ENCODE measurements around the gene ZNF835.
A peak's percentile ranks its signal among the peaks of the same experiment; 100 is the strongest.
"Not testable (repeated sequence)": the region's sequence is repeated elsewhere in the genome, so short reads cannot be mapped to it uniquely, and the experiment has no call there.

Gene ZNF835

DNA sequence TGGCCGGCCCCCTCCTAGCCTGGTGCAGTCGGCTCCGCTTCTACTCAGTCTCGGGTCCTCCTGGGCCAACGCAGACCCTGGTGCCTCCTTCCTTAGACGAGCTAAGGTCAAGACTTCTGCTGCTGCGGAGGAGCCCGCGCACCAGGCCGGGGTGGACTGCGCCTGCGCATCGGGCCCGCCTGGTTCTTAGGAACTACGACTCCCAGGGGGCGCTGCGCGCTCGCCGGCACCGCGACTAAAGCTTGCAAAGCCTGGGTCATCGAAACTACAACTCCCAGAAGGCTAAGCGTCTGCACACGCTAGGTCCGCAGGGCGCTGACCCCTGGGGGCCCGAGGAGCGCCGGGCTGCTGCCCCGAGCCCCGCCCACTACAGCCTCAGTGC is at the start of gene ZNF835:
Gene ZNF835, minus strand, starts transcription at position 145 of the 382 bp plus-strand sequence. CDS start 6,559 bp downstream, outside the sequence.
- DNase-seq (ENCODE audit: low read depth in 1 of 2, low spot score in 1 of 2) = peak; percentile 50 to 67

DNA sequence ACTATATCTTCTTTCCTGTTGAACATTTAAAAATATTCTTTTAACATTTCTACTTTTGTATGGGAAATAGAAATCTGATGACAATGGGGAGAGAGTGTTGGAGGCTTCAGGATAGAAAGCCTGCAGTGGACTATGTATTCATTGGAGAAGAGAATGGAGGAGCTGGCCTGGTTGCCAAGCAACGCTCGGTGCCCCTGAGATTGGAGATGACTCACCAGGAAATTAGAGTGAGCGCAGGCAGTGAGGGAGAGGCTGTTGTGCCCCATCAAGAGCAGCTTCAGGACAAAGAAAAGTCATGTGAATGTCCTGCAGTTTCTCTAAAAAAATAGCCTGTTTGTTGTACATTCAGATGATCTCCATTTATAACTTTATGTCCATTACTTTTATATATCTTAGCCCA is 48.7 kb upstream of the ZNF835 start:
- DNase-seq (ENCODE audit: low read depth in 1 of 2, low spot score in 1 of 2) = no peak

DNA sequence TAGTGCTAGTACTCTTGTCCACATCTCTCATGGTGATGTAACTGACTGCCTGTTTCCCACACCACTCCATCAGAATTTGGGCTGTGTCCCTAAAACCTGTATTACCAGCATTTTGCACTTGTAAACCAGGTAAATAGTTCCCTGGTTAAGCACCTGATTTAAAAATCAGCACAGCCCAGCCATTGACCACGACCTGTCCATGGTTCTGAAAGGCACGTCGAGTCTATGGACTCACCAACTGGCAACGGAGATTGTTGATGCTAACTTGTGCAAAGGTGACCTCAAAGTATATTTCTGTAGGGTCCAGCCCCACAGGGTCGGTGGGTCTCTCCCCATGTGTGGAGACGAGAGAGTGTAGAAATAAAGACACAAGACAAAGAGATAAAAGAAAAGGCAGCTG is 46.7 kb upstream of the ZNF835 start:
- DNase-seq (ENCODE audit: low read depth in 1 of 2, low spot score in 1 of 2) = no peak

DNA sequence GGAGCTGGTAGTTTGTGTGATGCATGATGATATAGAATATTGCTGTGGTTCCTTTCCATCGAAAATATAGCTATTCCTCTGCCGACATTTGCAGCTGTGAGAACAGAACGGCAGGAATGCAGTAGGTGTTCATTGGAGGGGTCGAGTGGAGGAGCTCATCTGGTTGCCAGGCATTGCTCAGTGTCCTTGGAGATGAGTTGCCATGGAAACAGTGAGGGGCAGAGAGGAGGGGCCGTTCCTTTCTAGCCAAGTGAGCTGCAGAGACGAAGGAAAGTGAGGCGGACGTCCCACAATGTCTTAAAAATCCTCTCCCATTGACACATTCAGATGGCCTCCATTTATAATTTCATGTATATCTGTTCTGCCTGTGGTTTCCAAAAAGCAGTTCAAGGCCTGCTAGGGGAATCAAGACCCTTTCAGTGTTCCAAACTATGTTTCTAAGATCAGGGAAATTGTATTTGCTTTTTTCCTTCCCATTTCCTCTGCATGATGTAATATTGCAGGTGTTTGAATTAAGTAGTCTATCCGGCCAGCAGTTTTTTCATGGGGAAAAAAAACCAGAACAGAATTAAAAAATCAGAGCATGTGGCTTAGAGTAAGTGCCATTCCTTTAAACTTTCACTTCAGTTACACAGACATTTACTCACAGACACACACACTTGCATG is 41.2 kb upstream of the ZNF835 start:
- no peak for DNase-seq (ENCODE audit: low read depth in 1 of 2, low spot score in 1 of 2)

DNA sequence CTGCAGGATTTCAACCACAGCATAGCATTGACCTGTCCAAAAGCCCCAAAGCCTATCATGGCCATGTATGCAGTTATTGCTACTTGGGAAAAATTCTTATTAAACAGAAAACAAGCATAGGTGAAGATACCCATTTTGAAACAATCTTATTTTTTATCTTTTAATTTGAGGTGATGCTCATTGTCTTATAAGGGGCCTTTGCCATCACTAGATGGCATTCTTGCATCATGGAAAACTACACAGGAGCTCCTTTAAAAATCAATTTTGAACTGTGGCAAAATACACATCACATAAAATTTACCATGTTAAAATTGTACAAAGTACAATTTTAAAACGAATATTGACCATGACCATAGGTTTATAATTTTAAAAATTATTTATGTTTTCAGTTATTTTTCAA is 38.9 kb upstream of the ZNF835 start:
- DNase-seq (ENCODE audit: low read depth in 1 of 2, low spot score in 1 of 2) = no peak

DNA sequence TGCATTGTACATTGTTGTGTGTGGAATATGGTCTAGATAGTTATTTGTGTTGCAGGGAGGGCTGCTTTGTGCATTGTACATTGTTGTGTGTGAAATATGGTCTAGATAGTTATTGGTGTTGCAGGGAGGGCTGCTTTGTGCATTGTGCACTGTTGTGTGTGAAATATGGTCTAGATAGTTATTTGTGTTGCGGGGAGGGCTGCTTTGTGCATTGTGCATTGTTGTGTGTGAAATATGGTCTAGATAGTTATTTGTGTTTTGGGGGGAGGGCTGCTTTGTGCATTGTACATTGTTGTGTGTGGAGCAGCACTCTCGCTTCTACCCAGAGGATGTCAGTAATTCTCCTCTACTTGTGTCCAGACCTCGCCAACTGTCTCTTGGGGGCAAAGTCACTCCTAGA is 36.3 kb upstream of the ZNF835 start:
- DNase-seq (ENCODE audit: low read depth in 1 of 2, low spot score in 1 of 2) = no peak

DNA sequence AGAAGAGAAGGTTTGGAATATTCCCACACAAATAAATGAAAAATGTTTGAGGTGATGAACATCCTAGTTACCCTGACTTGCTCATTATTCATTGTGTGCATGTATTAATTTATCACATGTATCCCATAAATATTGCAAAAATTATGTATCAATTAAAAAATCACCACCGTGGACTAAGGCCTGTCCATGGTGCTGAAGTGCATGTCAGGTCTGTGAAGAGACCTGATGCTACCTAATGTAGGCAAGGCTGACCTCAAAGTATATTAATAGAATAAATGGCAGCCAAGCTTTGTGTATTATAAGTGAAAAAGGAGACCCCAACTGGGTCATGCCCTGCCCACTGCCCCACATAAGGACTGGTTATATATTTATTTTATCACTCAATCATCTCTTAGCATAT is 34.4 kb upstream of the ZNF835 start:
- DNase-seq (ENCODE audit: low read depth in 1 of 2, low spot score in 1 of 2) = no peak

DNA sequence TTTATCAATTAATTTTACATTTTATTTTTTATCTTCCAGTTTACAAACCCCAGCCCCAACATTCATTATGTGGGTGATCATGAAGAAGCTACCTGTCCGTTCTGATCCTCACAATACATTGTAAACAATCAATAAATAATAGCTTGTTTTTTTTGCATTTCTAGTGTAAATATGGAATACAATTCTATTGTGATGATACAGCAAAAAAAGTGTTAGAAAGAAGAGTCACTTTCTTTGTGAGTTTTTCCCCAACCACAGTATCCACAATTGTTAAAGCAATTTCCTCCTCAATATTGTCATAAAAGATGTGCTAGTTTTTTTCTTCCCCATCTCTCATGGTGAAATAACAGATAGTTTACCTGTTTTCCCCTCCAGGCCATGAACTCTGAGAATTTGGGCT is 30.3 kb upstream of the ZNF835 start:
- DNase-seq (ENCODE audit: low read depth in 1 of 2, low spot score in 1 of 2) = no peak

DNA sequence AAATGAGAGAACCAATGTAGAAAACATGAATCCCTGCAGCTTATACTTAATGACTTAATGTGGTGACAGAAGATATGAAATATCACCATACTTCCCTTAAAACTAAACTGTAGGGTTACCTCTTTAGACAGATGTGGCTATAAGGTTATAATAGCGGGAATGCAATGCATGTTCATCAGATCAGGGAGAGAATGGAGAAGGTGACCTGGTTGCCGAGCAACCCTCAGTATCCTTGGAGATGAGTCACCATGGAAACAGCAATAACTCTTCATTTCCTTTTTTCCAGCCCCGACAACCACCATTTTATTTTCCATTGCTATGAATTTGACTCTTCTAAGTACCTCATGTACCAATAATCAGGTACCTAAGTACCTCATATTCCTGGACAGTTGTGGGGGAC is 28.0 kb upstream of the ZNF835 start:
- no peak for DNase-seq (ENCODE audit: low read depth in 1 of 2, low spot score in 1 of 2)

DNA sequence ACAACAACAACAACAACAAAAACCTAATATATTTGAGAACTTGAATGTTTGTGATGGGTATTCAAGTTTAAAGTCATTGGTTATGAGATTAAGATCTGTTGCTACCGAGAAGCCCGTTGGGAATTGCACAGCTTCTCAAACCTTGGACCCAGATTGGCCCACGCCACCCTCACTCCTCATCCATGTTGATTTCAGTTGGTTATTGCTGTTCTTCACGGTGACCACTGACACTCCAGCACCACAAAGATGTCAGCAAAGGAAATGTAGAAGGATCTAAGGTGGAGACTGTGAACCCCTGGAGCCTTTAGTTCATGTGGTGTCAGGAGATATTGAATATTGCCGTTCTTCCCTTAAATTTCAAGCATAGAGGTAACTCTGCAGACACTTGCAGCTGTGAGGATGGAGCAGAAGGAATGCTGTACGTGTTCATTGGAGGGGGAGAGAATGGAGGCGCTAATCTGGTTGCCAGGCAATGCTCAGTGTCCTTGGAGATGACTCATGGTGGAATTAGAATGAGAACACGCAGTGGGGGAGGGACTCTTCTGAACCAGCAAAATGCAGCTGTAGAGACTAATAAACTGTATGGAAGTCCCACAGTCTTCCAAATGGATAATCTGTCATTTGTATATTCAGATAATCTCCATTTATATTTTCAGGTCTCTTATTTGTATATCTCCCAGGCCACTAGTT is 20.8 kb upstream of the ZNF835 start:
- no peak for DNase-seq (ENCODE audit: low read depth in 1 of 2, low spot score in 1 of 2)

DNA sequence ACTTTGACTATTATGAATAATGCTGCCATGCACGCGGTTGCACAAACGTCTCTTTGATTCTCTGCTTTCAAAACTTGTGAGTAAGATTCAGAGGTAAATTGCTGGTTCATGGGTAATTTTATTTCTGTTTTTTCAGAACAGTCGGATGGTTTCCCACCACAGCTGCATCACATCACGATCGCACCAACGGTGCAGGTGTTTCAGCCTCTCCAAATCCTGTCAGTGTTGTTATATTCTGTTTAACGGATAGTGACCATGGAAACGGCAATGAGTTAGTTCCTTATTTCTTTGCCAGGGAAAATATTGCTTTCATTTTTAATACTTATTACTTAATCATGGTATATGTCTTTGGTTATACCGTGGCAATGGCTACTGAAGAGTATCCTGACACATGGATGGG is 19.1 kb upstream of the ZNF835 start:
- no peak for DNase-seq (ENCODE audit: low read depth in 1 of 2, low spot score in 1 of 2)

DNA sequence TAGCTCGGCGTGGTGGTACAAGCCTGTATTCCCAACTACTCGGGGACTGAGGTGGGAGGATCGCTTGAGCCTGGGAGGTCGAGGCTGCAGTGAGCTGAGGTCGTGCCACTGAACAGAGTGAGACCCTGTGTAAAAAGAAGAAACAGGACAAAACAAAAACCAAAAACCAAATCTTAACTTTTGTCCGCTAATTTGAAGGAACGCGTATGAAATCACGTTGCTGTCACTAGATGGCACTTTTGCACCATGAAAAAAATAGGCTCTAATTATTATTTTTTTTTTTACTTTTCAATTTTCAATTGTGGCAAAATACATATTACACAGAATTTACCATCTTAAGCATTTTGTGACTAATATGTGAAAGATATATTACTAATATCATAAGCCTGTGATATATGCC is 17.6 kb upstream of the ZNF835 start:
- DNase-seq (ENCODE audit: low read depth in 1 of 2, low spot score in 1 of 2) = no peak

DNA sequence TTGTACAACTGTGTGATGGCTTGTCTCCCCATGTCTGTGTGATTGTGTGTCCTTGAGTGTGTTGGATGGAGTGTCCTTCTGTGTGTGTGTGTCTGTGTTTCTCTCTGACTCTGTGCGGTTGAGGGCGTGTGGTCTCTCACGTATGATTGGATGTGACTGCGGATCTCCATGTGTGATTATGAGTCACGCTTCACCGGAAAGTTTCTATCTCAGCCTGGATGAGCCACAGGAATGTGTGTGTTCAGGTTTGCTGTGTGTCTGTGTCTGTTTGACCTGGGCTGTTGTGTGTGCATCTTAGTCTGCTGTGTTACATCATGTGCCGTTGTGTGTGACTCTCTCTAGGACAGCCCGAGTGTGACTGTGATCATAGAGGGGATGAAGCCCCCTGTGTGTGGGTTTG is 15.5 kb upstream of the ZNF835 start:
- DNase-seq (ENCODE audit: low read depth in 1 of 2, low spot score in 1 of 2) = no peak

DNA sequence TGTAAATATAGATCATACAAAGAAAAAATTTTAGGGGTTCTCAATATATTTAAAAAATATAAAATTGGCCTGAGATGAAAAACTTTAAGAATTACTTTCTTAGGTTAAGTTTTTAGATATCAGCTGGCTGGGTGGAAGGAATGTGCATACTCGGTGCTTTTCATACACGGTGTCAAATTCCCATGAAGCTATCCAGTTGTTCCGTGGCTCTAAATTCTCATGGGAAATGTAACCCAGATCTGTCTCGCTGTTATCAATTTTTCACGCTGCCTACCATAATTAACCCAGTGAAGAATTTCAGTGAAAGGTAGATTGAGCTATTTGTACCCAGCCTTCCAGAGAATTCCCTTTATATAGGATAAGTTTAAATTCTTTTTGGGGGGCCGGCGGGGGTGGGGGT is 11.6 kb upstream of the ZNF835 start:
- no peak for DNase-seq (ENCODE audit: low read depth in 1 of 2, low spot score in 1 of 2)

DNA sequence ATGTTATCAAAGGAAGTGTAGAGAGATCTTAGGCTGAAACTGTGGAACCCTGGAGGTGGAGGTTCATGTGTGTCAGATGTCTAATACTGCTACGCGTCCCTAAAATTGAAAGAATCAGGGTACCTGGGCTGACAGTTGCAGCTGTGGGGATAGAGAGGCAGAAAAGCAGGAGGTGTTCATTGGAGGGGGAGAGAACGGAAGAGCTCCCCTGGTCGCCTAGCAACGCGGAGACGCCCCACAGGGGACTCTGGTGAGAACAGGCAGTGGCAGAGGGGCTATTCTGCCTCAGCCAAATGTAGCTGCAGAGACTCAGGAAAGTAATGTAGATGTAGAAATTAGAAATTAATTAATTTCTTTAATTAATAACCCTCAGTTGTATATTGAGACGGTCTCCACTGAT is 10.1 kb upstream of the ZNF835 start:
- DNase-seq (ENCODE audit: low read depth in 1 of 2, low spot score in 1 of 2) = no peak

DNA sequence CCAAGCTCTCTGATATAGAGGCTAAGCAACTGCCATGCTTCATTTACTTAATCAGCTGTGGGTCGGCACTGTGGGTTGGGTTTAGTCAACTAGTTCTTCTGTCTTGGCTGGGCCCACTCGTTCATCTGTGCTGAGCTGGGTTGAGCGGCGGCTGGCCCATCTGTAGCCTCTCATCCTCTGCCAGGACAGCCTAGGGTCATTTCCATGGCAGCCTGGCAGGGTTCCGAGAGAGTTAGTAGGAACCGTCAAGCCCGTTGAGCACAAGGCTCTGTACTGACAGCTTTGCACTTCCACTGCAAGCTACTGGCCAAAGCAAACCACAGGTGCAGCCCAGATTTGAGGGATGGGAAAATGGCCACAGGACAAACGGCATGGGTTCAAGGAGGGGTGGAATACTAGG is 6.6 kb upstream of the ZNF835 start:
- no peak for DNase-seq (ENCODE audit: low read depth in 1 of 2, low spot score in 1 of 2)

DNA sequence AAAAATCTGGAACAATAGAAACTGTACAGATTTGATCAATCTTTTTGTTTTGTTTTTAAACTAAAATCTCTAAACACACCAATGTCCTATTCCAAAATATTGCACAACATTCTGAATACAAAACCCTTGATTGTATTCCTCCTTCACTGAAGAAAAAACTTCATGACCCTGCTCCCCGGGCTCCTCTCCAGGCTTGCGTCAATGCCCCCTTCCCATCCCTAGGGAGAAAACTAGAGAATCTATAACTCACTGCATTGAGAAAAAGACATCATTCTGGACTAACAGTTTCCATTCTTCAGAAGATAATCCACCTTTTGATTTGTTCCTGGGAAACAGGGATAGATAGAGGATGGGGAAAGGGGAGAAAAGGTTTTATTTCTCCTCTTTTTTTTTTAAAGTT is 1.1 kb upstream of the ZNF835 start:
- DNase-seq (ENCODE audit: low read depth in 1 of 2, low spot score in 1 of 2) = not testable (repeated sequence)

DNA sequence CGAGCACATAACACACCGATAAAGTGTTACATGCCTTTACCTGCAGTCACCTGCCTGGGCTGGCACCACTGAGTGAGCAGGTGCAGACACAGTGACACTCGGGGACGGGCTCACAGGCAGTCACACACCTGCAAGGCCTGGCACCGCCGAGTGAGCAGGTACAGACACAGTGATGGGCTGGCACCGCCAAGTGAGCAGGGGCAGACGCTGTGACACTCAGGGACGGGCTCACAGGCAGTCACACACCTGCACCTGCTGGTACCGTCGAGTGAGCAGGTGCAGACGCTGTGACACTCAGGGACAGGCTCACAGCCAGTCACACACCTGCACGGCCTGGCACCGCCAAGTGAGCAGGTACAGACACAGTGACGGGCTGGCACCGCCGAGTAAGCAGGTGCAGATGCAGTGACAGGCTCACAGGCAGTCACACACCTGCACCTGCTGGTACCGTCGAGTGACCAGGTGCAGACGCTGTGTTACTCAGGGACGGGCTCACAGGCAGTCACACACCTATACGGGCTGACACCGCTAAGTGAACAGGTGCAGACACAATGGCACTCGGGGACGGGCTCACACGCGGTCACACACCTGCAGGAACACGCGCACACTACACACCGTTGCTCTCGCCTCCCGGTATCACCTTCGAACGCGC is 470 bp downstream of the ZNF835 start:
- no peak for DNase-seq (ENCODE audit: low read depth in 1 of 2, low spot score in 1 of 2)

DNA sequence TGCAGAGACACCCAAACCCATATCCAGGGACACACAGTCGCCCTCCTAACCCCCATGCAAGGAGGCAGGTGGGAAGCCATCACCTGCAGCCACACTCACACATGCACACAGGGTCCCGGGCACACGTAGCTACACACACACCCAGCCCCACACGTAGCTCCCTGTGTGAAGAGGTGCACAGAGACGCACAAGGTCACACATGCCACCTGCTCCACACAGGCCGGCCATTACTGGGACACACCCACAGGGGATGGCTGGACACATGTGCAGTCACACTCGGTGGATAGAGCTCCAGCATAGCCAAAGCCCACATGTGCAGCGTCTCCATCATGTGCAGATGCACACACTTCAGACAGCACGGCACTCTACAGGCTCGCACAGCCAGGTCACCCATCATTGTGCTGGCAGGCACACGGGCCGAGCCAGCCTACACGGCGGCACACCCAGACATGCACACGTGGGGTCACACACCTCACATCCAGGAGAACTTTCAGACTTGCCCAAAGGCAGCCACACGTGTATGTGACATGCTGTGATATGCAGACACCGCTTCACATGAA is 1.1 kb downstream of the ZNF835 start:
- DNase-seq (ENCODE audit: low read depth in 1 of 2, low spot score in 1 of 2) = no peak

DNA sequence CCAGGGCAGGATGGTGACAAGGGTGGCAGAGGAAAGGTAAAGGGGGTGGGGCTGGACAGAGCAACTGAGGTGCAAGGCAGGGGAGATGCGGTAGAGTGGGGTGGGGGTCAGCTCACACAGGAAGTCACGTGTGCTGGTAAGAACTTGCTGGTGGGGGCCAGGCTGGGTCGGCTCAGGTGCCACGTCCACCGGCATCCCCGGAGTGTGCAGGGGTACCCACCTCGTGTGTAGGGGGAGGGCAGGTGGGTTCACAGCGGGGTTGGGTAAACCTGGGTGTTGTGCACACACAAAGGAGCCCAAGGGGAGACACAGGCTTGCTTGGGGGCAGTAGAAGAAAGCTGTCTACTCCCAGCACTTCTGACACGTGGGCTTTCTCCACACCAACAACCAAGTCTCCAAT is 2.9 kb downstream of the ZNF835 start:
- DNase-seq (ENCODE audit: low read depth in 1 of 2, low spot score in 1 of 2) = no peak

DNA sequence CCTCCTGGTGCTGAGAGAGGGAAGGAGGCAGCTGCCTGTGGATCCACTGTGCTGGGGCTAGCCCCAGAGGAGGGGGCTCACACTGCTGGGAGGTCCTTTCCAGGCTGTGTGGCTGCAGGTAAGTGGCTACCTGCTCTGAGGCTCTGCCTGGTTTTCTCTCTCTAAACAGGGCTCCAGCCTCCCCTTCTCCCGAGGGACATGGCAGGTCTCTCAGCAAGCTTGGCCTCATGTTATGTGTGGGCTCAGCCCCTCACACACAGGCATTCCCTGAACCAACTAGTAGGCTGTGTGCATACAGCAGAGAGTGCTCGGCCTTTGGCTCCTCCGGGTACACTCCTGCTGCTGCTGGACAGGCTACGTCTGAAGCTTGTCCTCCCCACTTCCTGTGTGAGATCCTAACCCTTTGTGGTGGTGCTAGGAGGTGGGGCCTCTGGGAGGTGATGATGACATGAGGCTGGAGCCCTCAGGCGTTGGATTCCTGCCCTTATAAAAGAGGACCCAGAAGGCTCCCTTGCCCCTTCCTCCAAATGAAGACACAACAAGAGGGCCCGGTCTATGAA is 4.2 kb downstream of the ZNF835 start:
- DNase-seq (ENCODE audit: low read depth in 1 of 2, low spot score in 1 of 2) = no peak

DNA sequence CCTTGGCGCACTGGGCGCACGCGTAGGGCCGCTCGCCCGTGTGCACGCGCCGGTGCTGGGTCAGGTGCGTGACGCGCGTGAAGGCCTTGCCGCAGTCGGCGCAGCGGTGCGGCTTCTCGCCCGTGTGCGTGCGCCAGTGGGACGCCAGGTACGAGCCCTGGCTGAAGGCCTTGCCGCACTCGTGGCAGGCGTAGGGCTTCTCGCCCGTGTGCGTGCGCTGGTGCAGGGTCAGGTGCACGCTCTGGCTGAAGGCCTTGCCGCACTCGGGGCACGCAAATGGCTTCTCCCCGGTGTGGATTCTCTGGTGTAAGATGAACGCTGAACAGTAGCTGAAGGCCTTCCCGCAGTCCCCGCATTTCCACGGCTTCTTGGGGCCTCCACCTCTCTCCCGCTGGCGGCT is 7.0 kb downstream of the ZNF835 start:
- no peak for DNase-seq (ENCODE audit: low read depth in 1 of 2, low spot score in 1 of 2)
